GM19463 (cell line): Measurements from ENCODE around the gene SH3GL1.

Experiments used
- ATAC-seq: cut with Tn5 transposase; IDR thresholded peaks from one replicate; pipeline ENCODE4 v1.9.1; 2021; ENCODE audit warnings: mild to moderate bottlenecking, moderate library complexity; ENCODE audit not compliant: unreplicated experiment

SH3GL1 gene

DNA sequence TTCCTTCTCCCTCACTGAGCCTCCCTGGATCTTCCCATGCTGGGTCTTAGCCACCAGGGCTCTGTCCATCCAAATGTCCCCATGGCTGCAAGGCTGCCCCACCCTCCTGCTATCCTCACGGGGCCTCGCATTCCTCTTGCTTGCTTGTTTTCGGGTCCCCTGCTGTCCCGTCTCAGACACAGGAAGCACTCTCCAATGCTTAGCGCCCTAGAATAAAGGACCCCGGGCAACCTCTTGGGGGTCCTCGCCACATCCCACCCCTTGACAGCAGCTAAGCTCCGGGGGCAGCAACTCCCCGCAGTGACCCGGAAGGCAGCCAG is 23.7 kb downstream of the SH3GL1 start:
- no peak for ATAC-seq

DNA sequence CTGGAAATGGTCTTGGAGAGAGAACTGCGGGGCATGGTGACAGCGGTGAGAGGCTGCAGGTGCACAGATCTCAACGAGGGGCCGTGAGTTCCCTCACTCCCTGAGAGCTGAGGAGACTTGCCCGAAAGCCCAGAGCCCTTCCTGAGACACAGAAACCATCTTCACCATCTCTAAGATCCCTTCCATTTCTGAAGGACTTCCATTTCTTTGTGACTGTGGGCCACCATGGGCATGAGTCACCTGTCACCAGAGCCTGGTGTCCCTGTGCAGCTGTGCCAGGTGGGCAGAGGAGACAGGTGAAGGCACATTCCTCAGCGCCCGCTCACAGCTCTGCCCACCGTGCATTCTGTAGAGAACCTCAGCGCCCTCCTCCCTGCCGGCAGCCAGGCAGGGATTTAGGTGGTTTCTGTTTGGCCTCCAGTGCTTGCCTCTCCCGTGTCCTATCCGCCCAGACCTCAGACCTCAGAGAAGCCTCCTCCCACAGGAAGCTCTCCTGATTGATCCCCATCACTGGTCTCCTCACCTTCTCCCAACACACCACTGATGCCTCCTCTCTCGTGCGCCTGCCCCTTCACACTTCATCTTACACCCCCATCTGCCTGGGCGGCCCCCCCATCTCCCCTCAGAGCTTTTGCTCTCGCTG is 24.2 kb downstream of the SH3GL1 start:
- ATAC-seq, result no peak

- peak; percentile 54 for ATAC-seq
These were observed 25.0 kb downstream of the SH3GL1 start for GRCh38 chr19:4375164-4376027.

DNA sequence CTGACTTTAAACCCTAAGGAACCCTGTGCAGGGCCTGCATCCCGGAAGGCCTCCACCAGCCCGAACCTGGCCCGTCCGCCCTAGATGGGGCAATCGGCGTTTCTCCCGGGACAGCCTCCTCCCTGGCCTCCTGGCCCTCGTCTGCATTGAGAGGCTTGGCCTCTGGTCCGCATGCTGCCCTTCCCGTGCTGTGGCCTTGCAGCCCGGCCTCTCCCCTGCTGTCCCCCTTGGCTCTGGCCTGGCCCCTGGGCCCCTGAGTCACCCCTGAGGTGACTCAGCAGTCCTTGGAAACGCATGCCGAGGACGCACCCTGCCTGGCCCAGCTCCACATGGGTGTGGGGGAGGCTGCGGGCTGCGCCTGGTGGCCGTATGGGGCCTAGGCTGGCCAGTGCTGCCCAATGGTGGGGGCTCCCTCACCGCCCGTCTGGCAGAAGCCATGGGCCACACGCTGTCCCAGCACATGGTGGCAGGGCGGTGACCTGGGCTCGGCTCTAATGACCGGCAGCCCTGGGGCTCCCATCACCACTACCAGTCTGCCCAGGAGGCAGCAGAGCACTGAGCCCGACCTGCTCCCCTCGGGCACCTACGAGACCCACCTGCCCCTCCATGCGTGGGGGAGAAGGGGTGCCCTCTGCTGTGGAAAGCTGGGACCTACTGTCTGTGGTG is 25.7 kb downstream of the SH3GL1 start:
- ATAC-seq, result no peak

- no peak for ATAC-seq
These were observed 26.5 kb downstream of the SH3GL1 start for GRCh38 chr19:4373601-4374497.

DNA sequence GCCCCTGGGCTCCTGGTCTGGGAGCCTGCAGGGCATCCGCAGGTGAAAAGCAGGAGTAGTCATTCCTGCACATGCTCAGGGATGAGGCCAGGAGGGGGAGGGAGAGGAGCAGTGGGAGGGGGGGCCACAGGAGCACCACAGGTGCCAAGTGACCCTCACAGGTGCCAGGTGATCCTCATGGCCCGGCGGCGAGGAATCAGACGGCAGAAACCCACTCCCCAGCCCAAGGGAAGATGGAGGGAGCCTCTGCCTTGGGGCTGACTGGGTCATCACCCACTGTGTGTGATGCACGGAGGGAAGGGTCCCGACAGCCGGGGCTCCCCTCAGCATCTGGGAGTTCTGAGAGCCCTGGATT is 27.4 kb downstream of the SH3GL1 start:
- no peak for ATAC-seq

DNA sequence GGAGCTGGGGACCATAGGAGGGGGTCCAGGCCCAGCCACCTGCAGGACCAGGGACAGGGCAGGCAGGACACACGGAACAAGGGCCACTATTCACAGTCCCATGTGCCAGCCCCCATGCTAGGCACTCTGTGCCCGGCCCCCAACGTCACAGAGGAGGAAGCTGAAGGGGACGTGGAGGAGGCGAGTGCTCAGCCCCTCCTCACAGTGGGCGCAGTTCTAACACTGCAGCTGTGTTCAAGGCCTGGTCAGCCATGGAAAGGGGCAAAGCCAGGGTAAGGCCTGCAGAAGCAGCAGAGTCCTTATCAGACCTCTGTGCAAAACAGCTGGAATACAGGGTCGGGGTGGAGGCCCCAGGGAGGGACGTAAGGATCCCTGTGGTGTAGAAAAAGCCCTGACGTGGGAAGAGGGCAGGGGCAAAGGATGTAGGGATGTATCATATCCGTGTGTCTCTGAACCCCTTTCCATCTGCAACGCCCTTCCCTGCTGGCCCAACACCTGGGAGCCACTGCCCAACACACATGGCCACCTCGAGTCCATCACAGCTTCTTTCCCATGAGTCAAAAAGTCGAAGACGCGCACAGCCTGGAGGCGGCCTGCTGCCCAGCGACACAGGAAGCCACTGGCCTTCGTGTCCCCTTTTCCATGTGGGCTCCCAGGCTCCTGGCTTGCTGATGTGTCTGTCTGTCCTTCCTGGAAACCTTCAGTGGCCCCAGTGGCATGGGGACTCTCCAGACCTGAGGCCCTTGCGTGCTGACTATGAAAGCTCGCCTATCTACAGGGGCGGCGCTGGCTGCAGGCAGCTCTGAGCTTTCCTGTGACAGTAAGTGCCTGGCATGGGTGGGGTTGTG is 28.0 kb downstream of the SH3GL1 start:
- ATAC-seq, result no peak

DNA sequence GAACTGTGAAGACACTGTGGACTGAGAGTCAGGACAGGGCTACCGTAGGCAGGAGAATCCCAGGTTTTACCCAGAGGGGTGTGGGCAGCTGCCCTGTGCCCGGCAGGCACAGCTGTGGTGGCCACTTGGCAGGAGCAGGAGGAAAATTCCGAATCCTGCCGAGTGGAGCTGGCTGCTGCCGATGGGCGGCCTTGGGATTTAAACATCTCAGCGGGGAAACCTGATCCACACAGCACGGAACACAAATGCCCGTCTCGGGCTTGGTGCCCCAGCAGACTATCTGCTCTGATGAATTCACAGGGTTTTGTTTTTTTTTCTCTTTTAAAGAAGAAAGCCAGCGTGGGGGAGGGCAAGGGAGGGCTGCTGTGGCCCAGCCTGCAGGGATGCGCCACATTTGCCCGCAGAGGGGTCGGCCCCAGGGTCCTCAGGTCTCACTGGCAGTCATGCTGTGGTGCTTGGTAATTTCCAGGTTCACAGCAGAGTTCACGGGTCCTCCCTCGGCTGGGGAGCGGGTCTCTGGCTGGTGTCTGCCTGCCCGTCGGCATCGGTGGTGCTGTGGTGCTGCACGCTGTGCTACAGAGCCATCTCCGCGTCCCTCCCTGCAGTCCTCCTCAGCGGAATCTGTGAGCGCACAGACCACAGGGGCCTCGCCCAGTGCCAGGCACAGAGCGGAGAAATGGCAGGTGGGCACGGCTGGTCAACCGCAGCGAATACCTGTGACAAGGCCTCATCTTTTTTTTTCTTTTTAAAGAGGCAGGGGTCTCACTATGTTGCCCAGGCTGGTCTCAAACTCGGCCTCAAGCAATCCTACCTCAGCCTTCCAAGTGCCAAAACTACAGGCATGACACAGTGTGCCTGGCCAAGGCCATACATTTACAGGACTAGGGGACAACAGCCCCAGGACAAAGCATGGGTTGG is 28.8 kb downstream of the SH3GL1 start:
- ATAC-seq, result no peak

GRCh38 chr19:4370418-4371041 is 29.8 kb downstream of the SH3GL1 start:
- no peak for ATAC-seq

- peak; percentile 47 for ATAC-seq
These were observed 30.5 kb downstream of the SH3GL1 start for GRCh38 chr19:4369888-4370260.

GRCh38 chr19:4369109-4369887 is 31.0 kb downstream of the SH3GL1 start:
- ATAC-seq, result peak; percentile 50

DNA sequence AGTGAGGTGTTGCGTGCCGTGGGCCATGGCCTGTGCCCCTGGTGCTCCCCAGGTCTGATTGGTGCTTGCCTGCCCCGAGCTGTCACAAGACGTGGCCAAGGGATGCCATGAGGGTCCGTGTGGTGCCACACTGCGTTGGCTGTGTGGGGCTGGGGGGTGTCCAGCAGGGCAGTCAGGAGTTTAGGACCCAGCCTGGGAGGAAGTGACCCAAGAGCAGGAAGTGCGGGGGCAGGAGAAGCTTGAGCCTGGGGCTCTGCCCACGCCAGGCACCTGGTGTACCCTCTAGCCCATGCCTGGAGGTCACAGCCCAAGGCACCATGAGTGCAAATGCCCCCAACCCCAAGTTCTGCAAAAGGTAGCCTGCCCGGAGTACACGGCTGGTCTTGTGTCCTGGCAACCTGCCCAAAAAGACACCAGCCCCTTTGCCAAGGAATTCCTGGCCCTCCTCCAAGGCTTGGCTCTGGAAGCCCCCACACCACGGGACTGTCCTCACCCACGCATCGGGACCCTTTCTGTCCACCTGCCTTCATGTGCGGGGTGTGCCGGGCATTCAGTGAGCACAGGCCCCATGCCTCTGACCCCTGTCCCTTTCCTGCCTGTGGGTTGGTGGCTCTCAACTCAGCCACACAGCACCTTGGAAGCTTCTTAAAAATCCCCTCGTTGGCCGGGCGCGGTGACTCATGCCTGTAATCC is 32.1 kb downstream of the SH3GL1 start:
- no peak for ATAC-seq

GRCh38 chr19:4367781-4368127 is 32.6 kb downstream of the SH3GL1 start:
- ATAC-seq, result no peak

DNA sequence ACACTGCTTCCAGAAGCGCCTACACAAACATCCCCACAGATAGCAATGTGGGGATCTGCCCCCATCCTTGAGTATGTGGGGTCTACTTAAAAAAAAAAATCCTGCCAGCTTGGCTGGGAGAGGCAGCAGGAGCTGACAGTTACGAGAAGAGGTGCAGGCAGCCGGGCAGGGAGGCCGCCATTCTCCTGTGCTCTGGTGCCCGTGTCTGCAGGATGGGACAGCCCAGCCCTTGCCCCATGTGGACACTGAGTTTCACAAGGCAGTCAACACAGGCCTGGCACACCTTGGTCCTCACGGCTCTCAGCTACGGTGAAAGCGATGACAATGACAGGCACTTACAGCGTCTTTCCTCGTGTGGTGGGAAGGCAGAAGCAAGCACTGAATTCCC is 33.0 kb downstream of the SH3GL1 start:
- no peak for ATAC-seq

DNA sequence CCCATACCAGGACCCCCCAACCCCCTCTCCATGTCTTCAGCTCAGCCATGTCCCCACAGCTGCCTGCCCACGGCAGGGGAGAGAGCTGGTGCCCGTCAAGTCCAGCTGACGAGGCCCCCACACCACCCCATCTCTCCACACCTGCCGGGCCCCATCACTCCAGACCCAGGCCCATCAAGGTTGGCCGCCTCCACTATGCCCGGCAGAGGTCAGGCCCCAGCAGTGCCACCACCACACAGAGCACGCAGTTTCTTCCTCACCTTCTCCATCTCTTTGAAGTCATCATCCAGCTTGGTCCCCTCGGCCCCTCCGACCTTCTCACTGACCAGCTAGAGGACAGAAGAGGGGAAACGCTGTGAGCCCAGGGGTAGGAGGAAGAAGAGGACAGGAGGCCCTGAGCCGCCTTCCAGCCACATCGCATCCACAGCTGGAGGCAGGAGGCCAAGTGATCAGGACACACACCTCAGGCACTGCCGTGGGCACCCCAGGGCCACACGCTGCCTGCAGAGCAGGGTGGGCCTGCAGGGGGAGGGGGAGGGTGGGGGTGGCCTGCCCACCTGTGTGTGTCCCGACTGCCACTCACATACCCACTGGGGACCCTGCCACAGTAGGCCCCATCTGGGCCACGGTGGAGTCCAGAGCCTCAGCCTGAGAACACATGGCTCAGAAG is 33.5 kb downstream of the SH3GL1 start:
- ATAC-seq, result no peak

- no peak for ATAC-seq
These were observed 34.3 kb downstream of the SH3GL1 start for GRCh38 chr19:4365791-4366665.
